Measurements from ENCODE around the gene ADARB1.

GRCh38 chr21:45032332-45032731 lies 42.0 kb upstream of the ADARB1 start:
- TF ChIP-seq, protein P1, sequence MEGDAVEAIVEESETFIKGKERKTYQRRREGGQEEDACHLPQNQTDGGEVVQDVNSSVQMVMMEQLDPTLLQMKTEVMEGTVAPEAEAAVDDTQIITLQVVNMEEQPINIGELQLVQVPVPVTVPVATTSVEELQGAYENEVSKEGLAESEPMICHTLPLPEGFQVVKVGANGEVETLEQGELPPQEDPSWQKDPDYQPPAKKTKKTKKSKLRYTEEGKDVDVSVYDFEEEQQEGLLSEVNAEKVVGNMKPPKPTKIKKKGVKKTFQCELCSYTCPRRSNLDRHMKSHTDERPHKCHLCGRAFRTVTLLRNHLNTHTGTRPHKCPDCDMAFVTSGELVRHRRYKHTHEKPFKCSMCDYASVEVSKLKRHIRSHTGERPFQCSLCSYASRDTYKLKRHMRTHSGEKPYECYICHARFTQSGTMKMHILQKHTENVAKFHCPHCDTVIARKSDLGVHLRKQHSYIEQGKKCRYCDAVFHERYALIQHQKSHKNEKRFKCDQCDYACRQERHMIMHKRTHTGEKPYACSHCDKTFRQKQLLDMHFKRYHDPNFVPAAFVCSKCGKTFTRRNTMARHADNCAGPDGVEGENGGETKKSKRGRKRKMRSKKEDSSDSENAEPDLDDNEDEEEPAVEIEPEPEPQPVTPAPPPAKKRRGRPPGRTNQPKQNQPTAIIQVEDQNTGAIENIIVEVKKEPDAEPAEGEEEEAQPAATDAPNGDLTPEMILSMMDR (conservative IDR thresholded peaks at IDR 0.05; ENCODE audit: low read depth, low read length) = no peak
- TF ChIP-seq RFX5 (IDR thresholded peaks at IDR 0.05; ENCODE audit: low read depth, low read length) (no peak), MXI1 (IDR thresholded peaks at IDR 0.05; ENCODE audit: borderline replicate concordance, low read depth, low read length) (no peak), BHLHE40 (IDR thresholded peaks at IDR 0.05; ENCODE audit: low read depth, low read length) (no peak), SMC3 (IDR thresholded peaks at IDR 0.05; ENCODE audit: low read depth, low read length) (no peak)

All from IMR-90 (cell line).